ENCODE data around the gene ADISSP.
A peak's percentile ranks its signal among the peaks of the same experiment; 100 is the strongest.

Gene ADISSP

DNA sequence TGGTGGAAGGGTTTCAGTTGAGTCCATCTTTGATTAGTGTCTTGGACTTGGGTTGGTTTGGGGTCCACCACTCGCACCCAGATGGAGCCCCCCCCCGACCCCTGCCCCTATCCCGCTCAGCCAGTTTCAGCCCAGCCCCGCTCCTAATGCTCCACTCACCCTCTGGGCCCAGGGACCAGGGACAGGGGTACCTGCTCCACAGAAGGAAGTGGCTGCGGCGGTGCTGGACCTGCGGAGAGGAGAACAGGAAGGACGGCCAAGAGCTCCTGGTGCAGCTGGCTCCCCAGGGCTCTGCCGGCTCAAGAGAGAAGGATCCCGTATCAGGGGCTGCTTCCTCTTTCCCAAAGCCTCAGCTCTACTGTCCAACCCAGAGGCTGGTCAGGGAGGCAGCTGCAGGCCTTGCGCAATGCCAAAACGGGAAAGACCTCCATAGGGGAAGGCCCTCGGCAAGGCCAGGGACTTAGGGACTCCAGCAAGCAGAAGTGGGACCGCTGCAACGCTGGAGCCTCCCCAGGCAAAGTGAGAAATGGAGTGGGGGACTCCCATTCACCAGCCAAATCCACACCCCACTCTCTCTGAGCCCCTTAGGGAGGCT lies 55.2 kb downstream of the ADISSP start, which contains the start of gene SIGLEC1:
TSS of gene SIGLEC1 (minus strand) at position 322 of the 595 bp plus-strand sequence. CDS start 5,472 bp downstream, outside the sequence.
- DNase-seq (ENCODE audit: low spot score): no peak
- no peak for TF ChIP-seq CTCF (IDR thresholded peaks at IDR 0.05; ENCODE audit: borderline replicate concordance, control extremely low read depth, extremely low read depth, insufficient read depth, missing control alignments)
- in situ Hi-C loops (cut with MboI; ENCODE audit: low sequenced_read_pairs, unreplicated experiment): no loop called here

GRCh38 chr20:3711484-3711941 lies 56.0 kb downstream of the ADISSP start:
- no peak for TF ChIP-seq CTCF (IDR thresholded peaks at IDR 0.05; ENCODE audit: borderline replicate concordance, control extremely low read depth, extremely low read depth, insufficient read depth, missing control alignments)
- no peak for DNase-seq (ENCODE audit: low spot score)
- in situ Hi-C loops (cut with MboI; ENCODE audit: low sequenced_read_pairs, unreplicated experiment): no loop called here

GRCh38 chr20:3710703-3711483 lies 56.7 kb downstream of the ADISSP start:
- DNase-seq (ENCODE audit: low spot score): peak; percentile 92
- in situ Hi-C loops (cut with MboI; ENCODE audit: low sequenced_read_pairs, unreplicated experiment): no loop called here
- peak; percentile 95 for TF ChIP-seq CTCF (IDR thresholded peaks at IDR 0.05; ENCODE audit: borderline replicate concordance, control extremely low read depth, extremely low read depth, insufficient read depth, missing control alignments)

DNA sequence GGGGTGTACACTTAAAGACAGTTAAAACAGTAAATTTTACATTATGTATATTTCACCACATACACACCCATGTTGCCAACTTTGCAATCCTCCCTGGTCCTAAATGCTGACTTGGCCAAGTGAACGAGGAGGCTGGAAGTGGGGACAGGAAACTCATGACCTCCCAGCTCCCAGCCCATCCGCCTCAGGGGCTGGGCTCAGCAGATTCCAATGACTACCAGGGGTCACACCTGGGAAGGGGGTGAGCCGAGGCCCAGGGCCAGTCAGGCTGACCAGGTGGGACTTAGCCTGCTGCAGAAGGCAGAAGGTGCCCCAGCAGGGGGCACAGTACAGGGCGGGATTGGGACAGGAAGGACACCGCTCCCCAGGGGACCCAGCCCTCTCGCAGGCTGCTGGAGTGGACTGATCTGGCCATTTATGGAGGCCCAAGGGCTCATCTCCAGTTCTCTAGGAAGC lies 57.5 kb downstream of the ADISSP start:
- TF ChIP-seq CTCF (IDR thresholded peaks at IDR 0.05; ENCODE audit: borderline replicate concordance, control extremely low read depth, extremely low read depth, insufficient read depth, missing control alignments): no peak
- in situ Hi-C loops (cut with MboI; ENCODE audit: low sequenced_read_pairs, unreplicated experiment): no loop called here
- DNase-seq (ENCODE audit: low spot score): no peak

DNA sequence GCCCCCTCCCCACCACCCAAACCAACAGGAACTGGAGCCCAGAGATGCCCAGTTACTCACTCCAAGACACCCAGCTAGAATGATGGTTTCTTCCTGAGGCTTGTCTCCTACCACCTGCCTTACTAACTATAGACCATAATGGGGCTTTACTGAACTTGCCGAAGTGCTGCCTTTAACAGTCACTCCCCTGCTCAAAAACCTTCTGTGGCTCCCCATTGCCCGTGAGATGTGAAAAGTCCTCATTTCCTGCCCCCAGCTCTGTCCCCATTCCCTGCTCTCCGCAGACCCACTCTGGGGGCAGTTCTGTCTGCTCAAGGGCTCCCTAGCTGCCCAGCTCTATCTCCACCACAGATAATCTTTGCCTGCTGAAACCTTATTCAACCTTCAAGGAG lies 60.0 kb downstream of the ADISSP start:
- DNase-seq (ENCODE audit: low spot score): no peak
- no peak for TF ChIP-seq CTCF (IDR thresholded peaks at IDR 0.05; ENCODE audit: borderline replicate concordance, control extremely low read depth, extremely low read depth, insufficient read depth, missing control alignments)
- in situ Hi-C loops (cut with MboI; ENCODE audit: low sequenced_read_pairs, unreplicated experiment): no loop called here

- in situ Hi-C loops (cut with MboI; ENCODE audit: low sequenced_read_pairs, unreplicated experiment): no loop called here
- DNase-seq (ENCODE audit: low spot score): no peak
- TF ChIP-seq CTCF (IDR thresholded peaks at IDR 0.05; ENCODE audit: borderline replicate concordance, control extremely low read depth, extremely low read depth, insufficient read depth, missing control alignments): no peak
Observed at GRCh38 chr20:3706774-3707507, 60.6 kb downstream of the ADISSP start.
